ENCODE measurements around the gene POU6F2. TPM values are rescaled to one million over a fixed set of nuclear protein-coding genes. Genes with fewer than 3 reads are reported as not detected.

POU6F2 gene
- total and polyA plus RNA-seq, 5 experiments from 2014 or later: not detected

GRCh38 chr7:39238234-39238869, 260.6 kb downstream of the POU6F2 start:
- Mint-ChIP-seq H3K9me3 (peaks cover 0 to 17% (median 8%) of the 10 kb centered on the region in 9 donors), H3K27me3 (peaks cover 2 to 14% (median 7%) of the 10 kb centered on the region in 5 donors)
- ATAC-seq: no peak

GRCh38 chr7:39240864-39241263, 263.2 kb downstream of the POU6F2 start:
- POLR2A ChIA-PET: no interaction called here
- no peak overlapping the region for H3K27ac Mint-ChIP-seq
- H3K9me3 Mint-ChIP-seq: peaks cover 0 to 17% (median 8%) of the 10 kb centered on the region in 9 donors
- H3K27me3 Mint-ChIP-seq: peaks cover 0 to 7% (median 5%) of the 10 kb centered on the region in 5 donors
- H3K4me1 Mint-ChIP-seq: no peaks in the 10 kb centered on the region
- no peak overlapping the region for H3K4me3 Mint-ChIP-seq
- DNase-seq (no peak), ATAC-seq (no peak)
- no peaks in the 10 kb centered on the region for H3K36me3 Mint-ChIP-seq

More at GRCh38 chr7:39238234-39238869, 260.6 kb downstream of the POU6F2 start:
- Mint-ChIP-seq H3K4me3 (no peak overlapping the region), H3K27ac (no peak overlapping the region), H3K4me1 (no peaks in the 10 kb centered on the region), H3K36me3 (no peaks in the 10 kb centered on the region)
- POLR2A ChIA-PET: no interaction called here
- DNase-seq: no peak

- DNase-seq (no peak), ATAC-seq (no peak)
- Mint-ChIP-seq H3K27me3 (peaks cover 3 to 16% (median 5%) of the 10 kb centered on the region in 5 donors), H3K4me3 (no peak overlapping the region), H3K9me3 (peaks cover 0 to 5% (median 2%) of the 10 kb centered on the region in 9 donors), H3K36me3 (no peaks in the 10 kb centered on the region), H3K4me1 (no peaks in the 10 kb centered on the region), H3K27ac (no peak overlapping the region)
- POLR2A ChIA-PET: no interaction called here
Measured at GRCh38 chr7:39247576-39247975, 269.9 kb downstream of the POU6F2 start.

- Mint-ChIP-seq H3K4me3 (no peak overlapping the region), H3K4me1 (no peaks in the 10 kb centered on the region), H3K27ac (no peak overlapping the region), H3K27me3 (peaks cover 3 to 20% (median 7%) of the 10 kb centered on the region in 5 donors), H3K36me3 (no peaks in the 10 kb centered on the region), H3K9me3 (peaks cover 0 to 3% (median 0%) of the 10 kb centered on the region in 9 donors)
- ATAC-seq (no peak), DNase-seq (no peak)
- POLR2A ChIA-PET: no interaction called here
Measured at GRCh38 chr7:39248041-39248691, 270.5 kb downstream of the POU6F2 start.

GRCh38 chr7:39248692-39249090, 271.0 kb downstream of the POU6F2 start:
- Mint-ChIP-seq H3K27me3 (peaks cover 3 to 20% (median 9%) of the 10 kb centered on the region in 5 donors), H3K4me3 (no peak overlapping the region), H3K4me1 (no peaks in the 10 kb centered on the region), H3K9me3 (peaks cover 0 to 3% (median 0%) of the 10 kb centered on the region in 9 donors), H3K36me3 (no peaks in the 10 kb centered on the region), H3K27ac (no peak overlapping the region)
- POLR2A ChIA-PET: no interaction called here
- DNase-seq: no peak
- ATAC-seq: no peak

GRCh38 chr7:39249635-39250152, 272.0 kb downstream of the POU6F2 start:
- no peak for ATAC-seq
- peaks cover 0 to 3% (median 0%) of the 10 kb centered on the region in 9 donors for H3K9me3 Mint-ChIP-seq
- no peak overlapping the region for H3K27ac Mint-ChIP-seq
- no peak overlapping the region for H3K4me3 Mint-ChIP-seq
- H3K27me3 Mint-ChIP-seq: peaks cover 3 to 20% (median 9%) of the 10 kb centered on the region in 5 donors
- no peak for DNase-seq
- POLR2A ChIA-PET: no interaction called here
- no peaks in the 10 kb centered on the region for H3K4me1 Mint-ChIP-seq
- H3K36me3 Mint-ChIP-seq: no peaks in the 10 kb centered on the region

GRCh38 chr7:39252916-39253315, 275.2 kb downstream of the POU6F2 start:
- H3K27me3 Mint-ChIP-seq: peaks cover 0 to 16% (median 6%) of the 10 kb centered on the region in 5 donors
- no peak overlapping the region for H3K4me3 Mint-ChIP-seq
- H3K36me3 Mint-ChIP-seq: no peaks in the 10 kb centered on the region
- DNase-seq (no peak), ATAC-seq (no peak)
- POLR2A ChIA-PET: no interaction called here
- peaks cover 0 to 3% (median 0%) of the 10 kb centered on the region in 9 donors for H3K9me3 Mint-ChIP-seq
- no peaks in the 10 kb centered on the region for H3K4me1 Mint-ChIP-seq
- no peak overlapping the region for H3K27ac Mint-ChIP-seq

GRCh38 chr7:39259391-39260003, 281.8 kb downstream of the POU6F2 start:
- POLR2A ChIA-PET: no interaction called here
- H3K4me1 Mint-ChIP-seq: no peaks in the 10 kb centered on the region
- no peak overlapping the region for H3K27ac Mint-ChIP-seq
- no peaks in the 10 kb centered on the region for H3K27me3 Mint-ChIP-seq
- no peak for DNase-seq
- H3K9me3 Mint-ChIP-seq: no peaks in the 10 kb centered on the region
- no peaks in the 10 kb centered on the region for H3K36me3 Mint-ChIP-seq
- ATAC-seq: no peak
- no peak overlapping the region for H3K4me3 Mint-ChIP-seq

- POLR2A ChIA-PET: no interaction called here
- no peaks in the 10 kb centered on the region for H3K9me3 Mint-ChIP-seq
Measured at GRCh38 chr7:39260279-39260844, 282.7 kb downstream of the POU6F2 start.

GRCh38 chr7:39261771-39262170, 284.1 kb downstream of the POU6F2 start:
- Mint-ChIP-seq H3K27me3 (peaks cover 0 to under 1% (median 0%) of the 10 kb centered on the region in 5 donors), H3K4me1 (no peaks in the 10 kb centered on the region), H3K27ac (no peak overlapping the region), H3K36me3 (no peaks in the 10 kb centered on the region), H3K4me3 (no peak overlapping the region), H3K9me3 (no peaks in the 10 kb centered on the region)
- ATAC-seq (no peak), DNase-seq (no peak)
- POLR2A ChIA-PET: no interaction called here

More at GRCh38 chr7:39260279-39260844, 282.7 kb downstream of the POU6F2 start:
- Mint-ChIP-seq H3K4me3 (no peak overlapping the region), H3K4me1 (no peaks in the 10 kb centered on the region), H3K27ac (no peak overlapping the region), H3K27me3 (no peaks in the 10 kb centered on the region), H3K36me3 (no peaks in the 10 kb centered on the region)
- DNase-seq (no peak), ATAC-seq (no peak)

GRCh38 chr7:39265641-39266591, 288.2 kb downstream of the POU6F2 start:
- Mint-ChIP-seq H3K27ac (no peak overlapping the region), H3K4me3 (no peak overlapping the region), H3K27me3 (peaks cover 0 to 18% (median 14%) of the 10 kb centered on the region in 5 donors), H3K4me1 (no peaks in the 10 kb centered on the region), H3K9me3 (peaks cover 0 to 3% (median 0%) of the 10 kb centered on the region in 9 donors), H3K36me3 (no peaks in the 10 kb centered on the region)
- DNase-seq: no peak
- POLR2A ChIA-PET: no interaction called here
- no peak for ATAC-seq

GRCh38 chr7:39269034-39269433, 291.3 kb downstream of the POU6F2 start:
- no peak overlapping the region for H3K27ac Mint-ChIP-seq
- POLR2A ChIA-PET: no interaction called here
- peaks cover 0 to 3% (median 0%) of the 10 kb centered on the region in 9 donors for H3K9me3 Mint-ChIP-seq
- no peak for ATAC-seq
- H3K4me1 Mint-ChIP-seq: no peaks in the 10 kb centered on the region
- no peaks in the 10 kb centered on the region for H3K36me3 Mint-ChIP-seq
- no peak for DNase-seq
- peaks cover 2 to 29% (median 14%) of the 10 kb centered on the region in 5 donors for H3K27me3 Mint-ChIP-seq
- H3K4me3 Mint-ChIP-seq: no peak overlapping the region
